Panc1 (cell line): ENCODE measurements around the gene DPPA4. TPM values are rescaled to one million over a fixed set of nuclear protein-coding genes. Genes with fewer than 3 reads are reported as not detected.

Experiments used
- ATAC-seq: fragments of 200-7000 bp; cut with Tn5 transposase; 2 replicates; pipeline ENCODE4 v1.9.1; 2020; ENCODE audit warnings: mild to moderate bottlenecking, moderate library complexity
- BruUV-seq: library from RNA; stranded (reverse); fragments of 400-500 nt; replicated peaks from 2 replicates; lab custom pipeline; 2021; lab: Mats Ljungman, UMichigan
- CTCF ChIA-PET: fragments of 300-600 bp; sonication (Branson Sonifier 250); formaldehyde crosslinking; loops from one replicate; lab custom pipeline; 2022; ENCODE audit warnings: antibody characterized with exemption; lab: Charles Lee
- POLR2A ChIA-PET: fragments of 300-600 bp; sonication (Branson Sonifier 250); formaldehyde crosslinking; loops from one replicate; lab custom pipeline; 2022; ENCODE audit warnings: antibody characterized with exemption; lab: Charles Lee
- DNase-seq: peaks from one replicate; pipeline ENCODE4 v3.0.0-alpha.2; 2010; ENCODE audit warnings: low read depth, low spot score
- H3K27ac ChIP-seq: 2 replicates; pipeline ENCODE4 v1.5.1; 2011; ENCODE audit warnings: mild to moderate bottlenecking, low read length, inconsistent platforms
- H3K27me3 ChIP-seq: fragments of 200-500 bp; sonication (Bioruptor generic); 2 replicates; pipeline ENCODE4 v1.6.0; 2014; ENCODE audit warnings: low read length, inconsistent platforms; ENCODE audit not compliant: control insufficient read depth, insufficient read depth
- H3K36me3 ChIP-seq: fragments of 200-500 bp; sonication (Bioruptor generic); 2 replicates; pipeline ENCODE4 v1.5.1; 2014; ENCODE audit warnings: inconsistent platforms, mild to moderate bottlenecking, low read length, moderate library complexity; ENCODE audit not compliant: control insufficient read depth, insufficient read depth
- H3K4me1 ChIP-seq: 2 replicates; pipeline ENCODE4 v1.5.1; 2011; ENCODE audit warnings: inconsistent platforms, mild to moderate bottlenecking, low read length, moderate library complexity; ENCODE audit not compliant: control insufficient read depth, insufficient read depth
- H3K4me3 ChIP-seq, 2 experiments: 2 replicates each; pipeline ENCODE4 v1.5.1; 2011 to 2012; ENCODE audit warnings: low read depth in 2 of 2, low read length in 2 of 2, mild to moderate bottlenecking in 2 of 2, inconsistent platforms in 1 of 2, moderate library complexity in 1 of 2
- H3K9me3 ChIP-seq: fragments of 200-500 bp; sonication (Bioruptor generic); 2 replicates; pipeline ENCODE4 v1.5.1; 2014; ENCODE audit warnings: low read depth, mild to moderate bottlenecking, inconsistent platforms, low read length, moderate library complexity; ENCODE audit not compliant: control insufficient read depth, insufficient read depth
- POLR2AphosphoS5 ChIP-seq: IDR thresholded peaks from 2 replicates; pipeline ENCODE4 v1.6.1; 2012; ENCODE audit warnings: mild to moderate bottlenecking, low read depth, low read length, moderate library complexity
- REST ChIP-seq, 2 experiments: IDR thresholded peaks; 2 replicates each; pipeline ENCODE4 v1.6.1; 2011 to 2012; ENCODE audit warnings: low read depth in 2 of 2, control low read depth in 1 of 2, low read length in 1 of 2, mild to moderate bottlenecking in 1 of 2, moderate library complexity in 1 of 2; ENCODE audit not compliant: insufficient read depth in 1 of 2
- SIN3A ChIP-seq: IDR thresholded peaks from 2 replicates; pipeline ENCODE4 v1.6.1; 2012; ENCODE audit warnings: low read depth, mild to moderate bottlenecking, low read length, moderate library complexity, borderline replicate concordance; ENCODE audit not compliant: insufficient read depth
- TCF7L2 ChIP-seq: IDR thresholded peaks from 2 replicates; pipeline ENCODE4 v1.6.1; 2011; ENCODE audit warnings: mild to moderate bottlenecking, low read depth, low read length, inconsistent platforms
- in situ Hi-C: cut with HindIII; loops from 2 replicates; pipeline ENCODE4 v1.10.0; 2016; ENCODE audit warnings: low sequenced_read_pairs, low pct_unique_long_range_greater_than_20kb
- intact Hi-C: fragments of 100-400 bp; cut with micrococcal nuclease; formaldehyde crosslinking; loops from one replicate; pipeline ENCODE4 v1.10.0; 2022; ENCODE audit not compliant: unreplicated experiment
- total RNA-seq: library from RNA; stranded (reverse); gene quantifications from one replicate; pipeline ENCODE4 v1.2.1, GENCODE V29; 2021; ENCODE audit not compliant: unreplicated experiment
- TF ChIP-seq, protein P1 (sequence below): fragments of 450-650 bp; IDR thresholded peaks from 2 replicates; pipeline ENCODE4 v1.5.1; 2017; ENCODE audit warnings: mild to moderate bottlenecking

The DPPA4 gene
- total RNA-seq, 1 experiment from 2014 or later = 0.26 TPM

DNA sequence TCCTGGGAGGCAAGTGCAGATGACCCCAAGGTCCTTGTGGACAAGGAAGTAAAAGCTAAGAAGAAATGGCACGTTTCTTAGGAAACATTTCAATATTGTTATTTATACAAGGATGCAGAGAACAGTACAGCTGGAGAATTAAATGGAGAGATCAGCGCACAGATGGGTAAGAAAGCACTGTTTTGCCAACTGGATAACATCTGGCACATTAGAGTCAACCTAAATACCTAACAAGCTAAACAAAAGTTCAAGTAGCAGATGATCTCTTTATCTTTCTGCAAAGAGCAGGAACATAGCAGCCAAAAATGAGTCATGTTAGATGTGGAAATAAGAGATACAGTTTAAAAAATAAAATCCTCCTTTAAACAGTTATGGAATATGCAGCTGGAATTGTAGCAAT, 15.7 kb upstream of the DPPA4 start:
- TF ChIP-seq REST (IDR thresholded peaks at IDR 0.05; ENCODE audit: insufficient read depth in 1 of 2, low read depth in 2 of 2, low read length in 1 of 2) = no peak
- Histone ChIP-seq H3K27me3 (no peaks in the 10 kb centered on the region), H3K36me3 (no peaks in the 10 kb centered on the region), H3K9me3 (no peaks in the 10 kb centered on the region), H3K4me3 (no peak overlapping the region), H3K4me1 (no peaks in the 10 kb centered on the region), H3K27ac (no peak overlapping the region)
- intact Hi-C loops = no loop called here
- ATAC-seq (no peak), DNase-seq (no peak)
- POLR2A ChIA-PET = no interaction called here
- BruUV-seq = no TSS peak
- CTCF ChIA-PET = no interaction called here
- in situ Hi-C loops = no loop called here

DNA sequence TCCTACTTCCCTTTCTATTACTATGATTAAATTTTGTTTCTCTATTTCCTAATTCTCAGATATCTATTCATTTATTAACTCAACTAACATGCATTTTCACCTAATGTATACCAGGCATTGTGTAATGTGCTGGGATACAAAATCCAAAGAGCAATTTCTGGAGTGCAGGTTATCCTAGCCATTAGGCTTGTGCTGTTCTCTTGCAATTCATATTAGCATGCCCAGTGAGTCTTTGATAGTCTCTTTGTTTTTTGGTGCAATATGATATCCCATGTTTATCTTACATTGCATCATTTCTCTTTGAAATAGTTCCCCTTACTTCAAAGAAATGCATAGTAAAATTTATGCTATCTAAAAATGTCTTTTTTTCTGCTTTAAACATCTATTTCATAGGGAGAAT, 13.9 kb upstream of the DPPA4 start:
- DNase-seq = no peak
- Histone ChIP-seq H3K27ac (no peak overlapping the region), H3K27me3 (no peaks in the 10 kb centered on the region), H3K36me3 (no peaks in the 10 kb centered on the region), H3K4me1 (no peaks in the 10 kb centered on the region), H3K9me3 (no peaks in the 10 kb centered on the region), H3K4me3 (no peak overlapping the region)
- no TSS peak for BruUV-seq
- in situ Hi-C loops = no loop called here
- intact Hi-C loops = no loop called here
- ChIA-PET POLR2A (no interaction called here), CTCF (no interaction called here)
- no peak for ATAC-seq
- no peak for TF ChIP-seq POLR2AphosphoS5
- TF ChIP-seq, protein P1, sequence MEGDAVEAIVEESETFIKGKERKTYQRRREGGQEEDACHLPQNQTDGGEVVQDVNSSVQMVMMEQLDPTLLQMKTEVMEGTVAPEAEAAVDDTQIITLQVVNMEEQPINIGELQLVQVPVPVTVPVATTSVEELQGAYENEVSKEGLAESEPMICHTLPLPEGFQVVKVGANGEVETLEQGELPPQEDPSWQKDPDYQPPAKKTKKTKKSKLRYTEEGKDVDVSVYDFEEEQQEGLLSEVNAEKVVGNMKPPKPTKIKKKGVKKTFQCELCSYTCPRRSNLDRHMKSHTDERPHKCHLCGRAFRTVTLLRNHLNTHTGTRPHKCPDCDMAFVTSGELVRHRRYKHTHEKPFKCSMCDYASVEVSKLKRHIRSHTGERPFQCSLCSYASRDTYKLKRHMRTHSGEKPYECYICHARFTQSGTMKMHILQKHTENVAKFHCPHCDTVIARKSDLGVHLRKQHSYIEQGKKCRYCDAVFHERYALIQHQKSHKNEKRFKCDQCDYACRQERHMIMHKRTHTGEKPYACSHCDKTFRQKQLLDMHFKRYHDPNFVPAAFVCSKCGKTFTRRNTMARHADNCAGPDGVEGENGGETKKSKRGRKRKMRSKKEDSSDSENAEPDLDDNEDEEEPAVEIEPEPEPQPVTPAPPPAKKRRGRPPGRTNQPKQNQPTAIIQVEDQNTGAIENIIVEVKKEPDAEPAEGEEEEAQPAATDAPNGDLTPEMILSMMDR = no peak
- no peak for TF ChIP-seq TCF7L2
- TF ChIP-seq REST (IDR thresholded peaks at IDR 0.05; ENCODE audit: insufficient read depth in 1 of 2, low read depth in 2 of 2, low read length in 1 of 2) = no peak
- TF ChIP-seq SIN3A = no peak
